HG02885 (cell line): ENCODE results near the gene MUC16.

ENCODE experiments used
- ATAC-seq: cut with Tn5 transposase; IDR thresholded peaks from one replicate; pipeline ENCODE4 v1.9.1; 2021; ENCODE audit warnings: mild to moderate bottlenecking; ENCODE audit not compliant: unreplicated experiment, poor library complexity

Gene MUC16

GRCh38 chr19:9010693-9011092 is 484 bp upstream of the MUC16 start:
- no peak for ATAC-seq

- ATAC-seq = no peak
Measured at GRCh38 chr19:9009431-9009830, 778 bp downstream of the MUC16 start.

GRCh38 chr19:9008667-9009066 is 1.5 kb downstream of the MUC16 start:
- no peak for ATAC-seq

- ATAC-seq = no peak
Measured at GRCh38 chr19:9000933-9001332, 9.3 kb downstream of the MUC16 start.

- no peak for ATAC-seq
Measured at GRCh38 chr19:8988204-8988603, 22.0 kb downstream of the MUC16 start.

- no peak for ATAC-seq
Measured at GRCh38 chr19:8986296-8986695, 23.9 kb downstream of the MUC16 start.

- no peak for ATAC-seq
Measured at GRCh38 chr19:8973501-8974091, 36.6 kb downstream of the MUC16 start.

- ATAC-seq = no peak
Measured at GRCh38 chr19:8965887-8966286, 44.3 kb downstream of the MUC16 start.
